OCI-LY1 (cell line): ENCODE results near the gene LCN6.
"Not testable (repeated sequence)": the region's sequence is repeated elsewhere in the genome, so short reads cannot be mapped to it uniquely, and the experiment has no call there.

Experiments used
- H2AFZ ChIP-seq: fragments of 200-600 bp; sonication (generic), shearing (Covaris generic); 2 replicates; pipeline ENCODE4 v1.6.0; 2014; ENCODE audit warnings: antibody characterized with exemption, mild to moderate bottlenecking, low read length
- H3F3A ChIP-seq: fragments of 200-600 bp; sonication (generic), shearing (Covaris generic); 2 replicates; pipeline ENCODE4 v1.6.0; 2014; ENCODE audit warnings: mild to moderate bottlenecking, antibody characterized with exemption, low read length, moderate library complexity; ENCODE audit not compliant: insufficient read depth
- H3K27ac ChIP-seq: fragments of 200-600 bp; sonication (generic); 2 replicates; pipeline ENCODE4 v1.5.1; 2014; ENCODE audit warnings: low read length, mixed run types, mild to moderate bottlenecking, low read depth; ENCODE audit not compliant: poor library complexity, severe bottlenecking
- H3K27me3 ChIP-seq: fragments of 200-600 bp; sonication (generic); 2 replicates; pipeline ENCODE4 v1.6.0; 2014; ENCODE audit warnings: antibody characterized with exemption, mild to moderate bottlenecking, low read length, moderate library complexity; ENCODE audit not compliant: insufficient read depth
- H3K36me3 ChIP-seq: fragments of 200-600 bp; sonication (generic); 2 replicates; pipeline ENCODE4 v1.6.1; 2014; ENCODE audit warnings: mild to moderate bottlenecking, antibody characterized with exemption, low read length, moderate library complexity, mixed read lengths; ENCODE audit not compliant: insufficient read depth
- H3K4me1 ChIP-seq: fragments of 200-600 bp; sonication (generic); 2 replicates; pipeline ENCODE4 v1.5.1; 2014; ENCODE audit warnings: mild to moderate bottlenecking, low read length, moderate library complexity; ENCODE audit not compliant: insufficient read depth, severe bottlenecking
- H3K4me2 ChIP-seq: fragments of 200-600 bp; sonication (generic), shearing (Covaris generic); 2 replicates; pipeline ENCODE4 v1.6.1; 2014; ENCODE audit warnings: low read length
- H3K4me3 ChIP-seq: fragments of 200-600 bp; sonication (generic); 2 replicates; pipeline ENCODE4 v1.5.1; 2014; ENCODE audit warnings: low read length, low read depth, mild to moderate bottlenecking, mixed read lengths; ENCODE audit not compliant: poor library complexity, severe bottlenecking
- H3K79me2 ChIP-seq: fragments of 200-600 bp; shearing (Covaris generic); 2 replicates; pipeline ENCODE4 v1.6.1; 2016; ENCODE audit warnings: mixed run types, low read length, mixed read lengths; ENCODE audit not compliant: insufficient read depth
- H3K9ac ChIP-seq: fragments of 200-600 bp; sonication (generic), shearing (Covaris generic); 2 replicates; pipeline ENCODE4 v1.6.1; 2014; ENCODE audit warnings: mild to moderate bottlenecking, low read length, mixed read lengths
- H3K9me2 ChIP-seq: fragments of 200-600 bp; sonication (generic), shearing (Covaris generic); 2 replicates; pipeline ENCODE4 v1.6.1; 2014; ENCODE audit warnings: low read depth, mild to moderate bottlenecking, low read length, mixed read lengths
- H3K9me3 ChIP-seq: fragments of 200-600 bp; shearing (Covaris generic); 2 replicates; pipeline ENCODE4 v1.6.1; 2014; ENCODE audit warnings: low read length, mixed read lengths
- H4K20me1 ChIP-seq: fragments of 200-600 bp; sonication (generic), shearing (Covaris generic); 2 replicates; pipeline ENCODE4 v1.6.0; 2016; ENCODE audit warnings: mild to moderate bottlenecking, low read length; ENCODE audit not compliant: insufficient read depth
- CTCF ChIP-seq: fragments of 200-600 bp; sonication (generic), shearing (Covaris generic); IDR thresholded peaks from 2 replicates; pipeline ENCODE4 v1.5.1; 2017; ENCODE audit warnings: mild to moderate bottlenecking, antibody characterized with exemption, low read length, moderate library complexity, mixed read lengths
- EZH2 ChIP-seq: fragments of 200-600 bp; sonication (generic), shearing (Covaris generic); IDR thresholded peaks from 2 replicates; pipeline ENCODE4 v1.8.0; 2017; ENCODE audit warnings: borderline replicate concordance, mixed run types, mild to moderate bottlenecking, antibody characterized with exemption, low read length, moderate library complexity, mixed read lengths

The LCN6 gene

GRCh38 chr9:136762221-136762691 is 13.9 kb upstream of the LCN6 start:
- Histone ChIP-seq H3K9me3 (no peaks in the 10 kb centered on the region), H4K20me1 (no peaks in the 10 kb centered on the region), H3K9me2 (no peaks in the 10 kb centered on the region), H3K4me2 (no peak overlapping the region), H3K9ac (no peak overlapping the region), H3K79me2 (no peaks in the 10 kb centered on the region), H3K27me3 (peaks cover 9% of the 10 kb centered on the region; the same call in 1 of the 2 replicates), H3F3A (no peaks in the 10 kb centered on the region), H2AFZ (no peak overlapping the region), H3K4me1 (no peaks in the 10 kb centered on the region), H3K4me3 (no peak overlapping the region), H3K36me3 (no peaks in the 10 kb centered on the region), H3K27ac (no peak overlapping the region)
- no peak for TF ChIP-seq EZH2
- no peak for TF ChIP-seq CTCF

GRCh38 chr9:136761545-136761981 is 13.2 kb upstream of the LCN6 start:
- TF ChIP-seq EZH2 = no peak
- TF ChIP-seq CTCF = no peak
- H3K4me1 ChIP-seq = no peaks in the 10 kb centered on the region
- H3K9me3 ChIP-seq = no peaks in the 10 kb centered on the region
- H3K79me2 ChIP-seq = no peaks in the 10 kb centered on the region
- no peak overlapping the region for H3K27ac ChIP-seq
- no peak overlapping the region for H3K4me3 ChIP-seq
- no peak overlapping the region for H3K4me2 ChIP-seq
- H3K9ac ChIP-seq = no peak overlapping the region
- H3K9me2 ChIP-seq = no peaks in the 10 kb centered on the region
- H4K20me1 ChIP-seq = no peaks in the 10 kb centered on the region
- H3K36me3 ChIP-seq = no peaks in the 10 kb centered on the region
- H2AFZ ChIP-seq = no peak overlapping the region
- peaks cover 16% of the 10 kb centered on the region; the same call in 1 of the 2 replicates for H3K27me3 ChIP-seq
- no peaks in the 10 kb centered on the region for H3F3A ChIP-seq

- not testable (repeated sequence) for H3K9me3 ChIP-seq, H3K36me3 ChIP-seq, H3K79me2 ChIP-seq, H3K4me3 ChIP-seq, H3K9me2 ChIP-seq, H3K4me2 ChIP-seq, H3F3A ChIP-seq, H3K27ac ChIP-seq, H4K20me1 ChIP-seq, H2AFZ ChIP-seq, H3K4me1 ChIP-seq, H3K9ac ChIP-seq
- peaks cover 22% of the 10 kb centered on the region; the same call in 1 of the 2 replicates for H3K27me3 ChIP-seq
- peak; percentile 65 for TF ChIP-seq CTCF
Measured at GRCh38 chr9:136760834-136761544, 12.7 kb upstream of the LCN6 start.
